ENCODE measurements around the gene DMTF1.
"Not testable (repeated sequence)": the region's sequence is repeated elsewhere in the genome, so short reads cannot be mapped to it uniquely, and the experiment has no call there.

Gene DMTF1

GRCh38 chr7:87231258-87231657, 79.0 kb downstream of the DMTF1 start:
- Histone ChIP-seq H3K36me3 (ENCODE audit: insufficient read depth, low read length) (no peaks in the 10 kb centered on the region), H3K9ac (ENCODE audit: low read length) (no peak overlapping the region), H3K27me3 (ENCODE audit: control insufficient read depth in 1 of 2, insufficient read depth in 2 of 2, low read length in 2 of 2) (no peaks in the 10 kb centered on the region), H3K27ac (ENCODE audit: low read depth, low read length) (no peak overlapping the region), H3K4me3 (ENCODE audit: low read depth in 1 of 2, low read length in 2 of 2) (no peak overlapping the region), H3K9me3 (ENCODE audit: low read length) (no peaks in the 10 kb centered on the region), H3K4me1 (ENCODE audit: insufficient read depth, low read length) (peaks cover 4% of the 10 kb centered on the region)

- H3K27ac ChIP-seq (ENCODE audit: low read depth, low read length) = no peak overlapping the region
- no peak overlapping the region for H3K4me3 ChIP-seq (ENCODE audit: low read depth in 1 of 2, low read length in 2 of 2)
- H3K4me1 ChIP-seq (ENCODE audit: insufficient read depth, low read length) = peaks cover 4% of the 10 kb centered on the region
These were observed 79.5 kb downstream of the DMTF1 start for GRCh38 chr7:87231711-87232110.

GRCh38 chr7:87234949-87235348, 82.7 kb downstream of the DMTF1 start:
- Histone ChIP-seq H3K27ac (ENCODE audit: low read depth, low read length) (no peak overlapping the region), H3K9ac (ENCODE audit: low read length) (no peak overlapping the region), H3K4me3 (ENCODE audit: low read depth in 1 of 2, low read length in 2 of 2) (no peak overlapping the region), H3K9me3 (ENCODE audit: low read length) (no peaks in the 10 kb centered on the region), H3K36me3 (ENCODE audit: insufficient read depth, low read length) (no peaks in the 10 kb centered on the region), H3K4me1 (ENCODE audit: insufficient read depth, low read length) (peaks cover 4% of the 10 kb centered on the region), H3K27me3 (ENCODE audit: control insufficient read depth in 1 of 2, insufficient read depth in 2 of 2, low read length in 2 of 2) (no peaks in the 10 kb centered on the region)

More at GRCh38 chr7:87231711-87232110, 79.5 kb downstream of the DMTF1 start:
- Histone ChIP-seq H3K27me3 (ENCODE audit: control insufficient read depth in 1 of 2, insufficient read depth in 2 of 2, low read length in 2 of 2) (no peaks in the 10 kb centered on the region), H3K36me3 (ENCODE audit: insufficient read depth, low read length) (no peaks in the 10 kb centered on the region), H3K9me3 (ENCODE audit: low read length) (no peaks in the 10 kb centered on the region), H3K9ac (ENCODE audit: low read length) (no peak overlapping the region)

- H3K36me3 ChIP-seq (ENCODE audit: insufficient read depth, low read length); H3K4me1 ChIP-seq (ENCODE audit: insufficient read depth, low read length); H3K27me3 ChIP-seq (ENCODE audit: control insufficient read depth in 1 of 2, insufficient read depth in 2 of 2, low read length in 2 of 2); H3K27ac ChIP-seq (ENCODE audit: low read depth, low read length); H3K9me3 ChIP-seq (ENCODE audit: low read length); H3K9ac ChIP-seq (ENCODE audit: low read length); H3K4me3 ChIP-seq (ENCODE audit: low read depth in 1 of 2, low read length in 2 of 2): not testable (repeated sequence)
These were observed 86.3 kb downstream of the DMTF1 start for GRCh38 chr7:87238464-87239051.

- H3K4me1 ChIP-seq (ENCODE audit: insufficient read depth, low read length); H3K36me3 ChIP-seq (ENCODE audit: insufficient read depth, low read length); H3K27ac ChIP-seq (ENCODE audit: low read depth, low read length); H3K27me3 ChIP-seq (ENCODE audit: control insufficient read depth in 1 of 2, insufficient read depth in 2 of 2, low read length in 2 of 2); H3K4me3 ChIP-seq (ENCODE audit: low read depth in 1 of 2, low read length in 2 of 2); H3K9ac ChIP-seq (ENCODE audit: low read length); H3K9me3 ChIP-seq (ENCODE audit: low read length): not testable (repeated sequence)
These were observed 93.4 kb downstream of the DMTF1 start for GRCh38 chr7:87245671-87246070.
